HG03045 (cell line): ENCODE results near the gene BPIFA1.

ENCODE experiments used
- ATAC-seq: cut with Tn5 transposase; IDR thresholded peaks from one replicate; pipeline ENCODE4 v1.9.1; 2021; ENCODE audit warnings: mild to moderate bottlenecking, moderate library complexity; ENCODE audit not compliant: unreplicated experiment

The BPIFA1 gene

GRCh38 chr20:33239979-33240736 is 4.4 kb downstream of the BPIFA1 start:
- no peak for ATAC-seq

GRCh38 chr20:33240923-33241322 is 5.1 kb downstream of the BPIFA1 start:
- no peak for ATAC-seq

DNA sequence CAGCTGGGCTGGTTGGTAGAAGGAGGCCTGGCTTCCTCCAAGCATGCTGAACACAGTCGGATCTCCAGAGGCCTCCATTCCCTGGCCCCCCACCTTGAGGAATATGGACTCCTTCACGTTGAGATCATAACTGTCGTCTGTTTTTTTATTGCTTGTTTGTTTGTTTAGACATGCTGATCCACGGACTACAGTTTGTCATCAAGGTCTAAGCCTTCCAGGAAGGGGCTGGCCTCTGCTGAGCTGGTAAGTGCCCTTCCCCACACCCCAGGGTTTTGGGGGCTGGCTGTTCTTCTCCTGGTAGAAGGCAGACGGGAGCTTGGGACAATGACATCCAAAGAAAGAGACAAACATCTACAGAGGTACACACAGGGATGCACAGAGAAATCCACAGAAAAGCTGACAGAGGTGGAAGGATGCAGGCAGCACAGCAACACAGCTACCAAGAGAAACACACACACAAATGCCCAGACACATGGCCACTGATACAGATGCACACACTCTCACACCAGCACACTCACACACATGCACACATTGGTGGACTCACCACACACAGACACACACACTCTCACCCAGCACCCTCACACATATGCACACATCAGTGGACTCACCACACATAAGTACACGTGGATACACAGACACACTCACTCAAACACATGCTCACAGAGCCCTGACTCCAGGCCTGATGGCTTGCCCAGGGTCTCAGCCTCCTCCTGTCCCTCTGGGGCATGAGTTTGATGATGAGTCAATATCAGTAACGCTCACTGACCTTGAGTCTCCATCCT is 6.7 kb downstream of the BPIFA1 start:
- ATAC-seq = no peak

DNA sequence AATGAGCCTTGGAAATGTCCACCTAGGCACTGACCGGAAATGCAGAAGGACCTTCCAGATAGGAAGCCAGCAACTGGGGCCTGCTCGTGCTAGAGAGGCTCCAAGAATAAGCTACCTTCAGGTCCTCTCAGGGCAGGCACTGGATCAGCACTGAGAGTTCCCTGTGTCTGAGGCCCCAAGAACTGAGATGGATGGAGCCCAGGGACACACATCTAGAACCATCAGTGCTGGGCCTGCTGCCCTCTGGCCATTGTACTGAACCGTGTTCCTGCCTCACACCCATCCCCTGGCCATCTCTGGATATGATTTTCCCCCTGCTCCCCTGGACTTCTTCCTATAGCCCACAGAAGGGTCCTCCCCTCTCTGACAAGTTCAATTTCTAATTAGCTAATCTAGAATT is 10.3 kb downstream of the BPIFA1 start:
- no peak for ATAC-seq

GRCh38 chr20:33249456-33249855 is 13.7 kb downstream of the BPIFA1 start:
- no peak for ATAC-seq

GRCh38 chr20:33250666-33251065 is 14.9 kb downstream of the BPIFA1 start:
- no peak for ATAC-seq

GRCh38 chr20:33251496-33251895 is 15.7 kb downstream of the BPIFA1 start:
- ATAC-seq = no peak

DNA sequence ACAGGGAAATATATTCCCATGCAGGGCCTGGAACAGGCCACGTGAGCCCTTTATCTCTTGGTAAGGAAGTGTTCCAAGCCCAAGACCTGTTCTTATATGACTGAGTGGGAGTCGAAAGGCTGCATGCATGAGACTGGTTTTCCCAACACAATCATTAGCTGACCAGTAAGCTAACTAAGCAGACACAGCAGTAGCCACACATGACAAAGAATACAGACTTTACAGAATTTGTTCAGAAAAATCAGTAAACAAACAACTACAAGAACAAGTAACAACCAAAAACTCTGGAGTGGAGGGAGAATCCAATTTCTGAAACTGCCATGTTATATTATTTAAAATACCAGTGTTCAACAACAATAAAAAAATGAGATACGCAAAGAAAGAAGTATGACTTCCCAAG is 16.7 kb downstream of the BPIFA1 start:
- no peak for ATAC-seq

- ATAC-seq = no peak
Measured at GRCh38 chr20:33255005-33255404, 19.2 kb downstream of the BPIFA1 start.

GRCh38 chr20:33257237-33257636 is 21.4 kb downstream of the BPIFA1 start:
- ATAC-seq = no peak

DNA sequence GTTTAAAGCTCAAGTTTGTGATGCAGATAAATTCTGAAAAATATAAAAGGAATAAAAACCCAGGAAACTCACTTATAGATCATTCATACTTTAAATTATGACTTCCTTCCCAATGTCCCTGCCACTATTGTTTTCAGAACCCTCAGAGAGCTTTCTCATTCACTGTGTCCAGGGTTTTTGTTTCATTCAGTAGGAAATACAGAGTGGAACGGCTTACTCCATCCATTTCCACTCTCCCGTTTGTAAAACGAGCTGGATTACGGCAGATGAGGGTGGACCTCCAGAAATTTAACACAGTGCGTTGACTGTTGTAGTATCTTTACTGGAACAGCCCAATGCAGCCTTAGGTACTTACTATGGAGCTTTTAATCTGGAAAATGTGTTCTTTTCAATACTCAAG is 23.6 kb downstream of the BPIFA1 start:
- no peak for ATAC-seq

GRCh38 chr20:33261465-33261864 is 25.7 kb downstream of the BPIFA1 start:
- ATAC-seq = no peak

- no peak for ATAC-seq
Measured at GRCh38 chr20:33262658-33263065, 26.9 kb downstream of the BPIFA1 start.

DNA sequence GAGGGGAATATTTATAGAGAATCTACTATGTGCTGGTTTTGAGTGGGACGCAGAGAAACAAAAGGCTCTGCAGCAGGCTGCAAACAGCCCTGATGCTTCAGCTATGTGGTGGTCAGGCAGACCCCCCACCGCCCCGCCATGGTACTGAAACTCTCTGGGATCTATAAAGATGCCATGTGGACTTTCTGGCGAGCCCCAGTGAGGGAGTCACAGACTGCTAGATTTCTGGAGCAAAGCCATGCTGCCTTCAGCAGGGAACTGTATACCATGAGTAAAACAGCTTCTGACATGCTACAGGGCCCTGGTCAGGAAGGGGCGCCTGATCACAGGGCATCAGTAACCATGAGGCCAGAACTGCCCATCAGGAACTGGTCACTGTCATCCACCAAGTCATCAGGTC is 28.0 kb downstream of the BPIFA1 start:
- no peak for ATAC-seq

- no peak for ATAC-seq
Measured at GRCh38 chr20:33267701-33268100, 31.9 kb downstream of the BPIFA1 start.

GRCh38 chr20:33272155-33272873 is 36.5 kb downstream of the BPIFA1 start:
- ATAC-seq = no peak

DNA sequence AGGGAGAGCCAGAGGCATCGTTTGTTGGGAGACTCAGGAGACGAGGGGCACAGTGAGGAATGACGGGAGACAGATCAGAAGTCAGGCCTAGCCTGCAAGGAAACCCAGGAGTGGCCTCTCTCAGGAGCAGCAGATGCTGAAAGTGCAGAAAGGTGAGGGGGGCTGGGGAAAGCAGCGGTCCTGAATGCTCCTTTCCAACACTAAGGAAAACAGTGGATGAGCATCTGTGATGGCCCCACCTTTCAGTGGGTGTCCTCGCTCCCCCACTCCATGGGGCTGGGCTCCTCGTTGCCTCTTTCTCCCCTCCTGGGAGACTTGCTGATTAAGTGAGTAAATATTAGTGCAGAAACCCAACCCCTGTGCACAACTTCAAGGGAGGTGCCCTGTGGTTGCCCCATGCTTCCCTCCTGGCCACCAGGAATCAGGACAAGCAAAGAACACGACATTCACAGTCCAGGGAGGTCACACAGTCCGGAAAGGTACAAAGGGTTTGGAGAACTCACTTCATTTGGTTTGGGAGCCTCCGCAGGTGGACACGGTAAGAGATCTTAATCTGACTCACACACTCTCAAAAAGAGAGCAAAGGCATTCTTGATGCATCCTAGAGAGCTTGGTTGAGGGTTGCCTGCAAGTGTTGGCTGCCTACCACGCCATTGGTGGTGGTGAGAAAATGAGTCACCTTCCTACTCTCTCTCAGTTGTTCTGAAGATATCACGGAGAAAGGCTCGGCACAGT is 37.5 kb downstream of the BPIFA1 start:
- ATAC-seq = no peak

- ATAC-seq = no peak
Measured at GRCh38 chr20:33275215-33275614, 39.4 kb downstream of the BPIFA1 start.

- no peak for ATAC-seq
Measured at GRCh38 chr20:33275871-33276270, 40.1 kb downstream of the BPIFA1 start.

DNA sequence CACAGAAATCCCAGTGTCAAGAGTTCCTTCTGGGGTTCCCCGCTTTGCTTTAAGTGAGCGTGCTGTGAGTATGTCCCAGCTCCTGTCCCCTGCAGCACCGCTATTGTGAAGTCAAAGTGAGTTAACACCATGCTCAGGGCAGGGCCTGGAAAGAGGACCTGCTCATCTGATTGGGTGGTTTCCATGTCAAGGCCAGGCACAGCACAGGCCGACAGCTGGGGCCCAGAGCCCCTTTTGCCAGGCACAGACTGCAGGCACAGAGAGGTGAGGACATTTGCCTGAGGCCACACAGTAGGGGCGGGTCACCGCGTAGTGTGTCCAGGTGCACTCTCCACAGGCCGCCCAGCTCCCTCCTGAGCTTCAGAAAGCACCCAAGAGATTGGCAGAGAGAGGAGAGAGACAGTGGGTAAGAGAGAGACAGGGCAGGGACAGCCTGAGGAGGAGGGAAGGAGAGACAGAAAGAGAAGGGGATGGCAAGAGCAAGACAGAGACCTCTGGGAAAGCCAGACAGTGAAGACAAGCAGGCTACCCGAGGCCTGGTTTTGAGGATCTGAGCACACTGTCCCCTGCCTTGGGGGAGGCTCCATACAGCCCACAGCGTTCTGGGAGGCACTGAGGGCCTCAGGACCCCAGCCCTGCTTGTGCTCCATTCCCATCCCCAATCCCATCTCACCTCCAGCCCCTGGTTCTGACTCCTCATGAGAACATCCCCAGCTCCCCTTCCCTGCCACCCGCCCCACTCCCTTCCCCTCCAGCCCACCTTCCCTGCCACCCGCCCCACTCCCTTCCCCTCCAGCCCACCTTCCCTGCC is 40.7 kb downstream of the BPIFA1 start:
- ATAC-seq = no peak
